MM.1S (cell line): Measurements from ENCODE around the gene XXYLT1.

ENCODE experiments used
- DNase-seq: peaks from one replicate; pipeline ENCODE4 v3.0.0-alpha.2; 2015
- H2AFZ ChIP-seq: fragments of 300-600 bp; sonication (generic); 2 replicates; pipeline ENCODE4 v1.6.0; 2016; ENCODE audit warnings: antibody characterized with exemption, low read length
- H3F3A ChIP-seq: fragments of 300-600 bp; sonication (generic); 2 replicates; pipeline ENCODE4 v1.6.1; 2016; ENCODE audit warnings: mild to moderate bottlenecking, antibody characterized with exemption, low read length, moderate library complexity, mixed read lengths; ENCODE audit not compliant: insufficient read depth
- H3K27ac ChIP-seq: fragments of 300-600 bp; sonication (generic); 2 replicates; pipeline ENCODE4 v1.5.1; 2016; ENCODE audit warnings: mild to moderate bottlenecking, low read length
- H3K27me3 ChIP-seq: fragments of 300-600 bp; sonication (generic); replicated peaks from 2 replicates; pipeline ENCODE4 v1.6.0; 2016; ENCODE audit warnings: low read length; ENCODE audit not compliant: insufficient read depth
- H3K36me3 ChIP-seq: fragments of 300-600 bp; sonication (generic); replicated peaks from 2 replicates; pipeline ENCODE4 v1.6.1; 2016; ENCODE audit warnings: mild to moderate bottlenecking, low read length, mixed read lengths; ENCODE audit not compliant: insufficient read depth
- H3K4me1 ChIP-seq: fragments of 300-600 bp; sonication (generic); 2 replicates; pipeline ENCODE4 v1.6.1; 2016; ENCODE audit warnings: low read length, mixed read lengths
- H3K4me2 ChIP-seq: fragments of 300-600 bp; sonication (generic); 2 replicates; pipeline ENCODE4 v1.6.0; 2016; ENCODE audit warnings: low read depth, low read length
- H3K4me3 ChIP-seq: fragments of 300-600 bp; sonication (generic); 2 replicates; pipeline ENCODE4 v1.5.1; 2016; ENCODE audit warnings: low read length, mixed read lengths
- H3K79me2 ChIP-seq: fragments of 300-600 bp; sonication (generic); 2 replicates; pipeline ENCODE4 v1.6.1; 2016; ENCODE audit warnings: mixed run types, low read length, mixed read lengths
- H3K9ac ChIP-seq: fragments of 300-600 bp; sonication (generic); 2 replicates; pipeline ENCODE4 v1.6.1; 2016; ENCODE audit warnings: low read length, mixed read lengths
- H3K9me2 ChIP-seq: fragments of 300-600 bp; sonication (generic); replicated peaks from 2 replicates; pipeline ENCODE4 v1.6.1; 2016; ENCODE audit warnings: mild to moderate bottlenecking, low read length, mixed read lengths; ENCODE audit not compliant: insufficient read depth
- H3K9me3 ChIP-seq: fragments of 300-600 bp; sonication (generic); replicated peaks from 2 replicates; pipeline ENCODE4 v1.6.1; 2016; ENCODE audit warnings: mild to moderate bottlenecking, low read length, mixed read lengths; ENCODE audit not compliant: insufficient read depth
- H4K20me1 ChIP-seq: fragments of 300-600 bp; sonication (generic); 2 replicates; pipeline ENCODE4 v1.6.1; 2016; ENCODE audit warnings: mild to moderate bottlenecking, low read length, moderate library complexity, mixed read lengths; ENCODE audit not compliant: insufficient read depth
- CTCF ChIP-seq: fragments of 300-600 bp; sonication (generic); IDR thresholded peaks from 2 replicates; pipeline ENCODE4 v1.5.1; 2016; ENCODE audit warnings: antibody characterized with exemption, low read length, mixed read lengths
- EZH2 ChIP-seq: fragments of 300-600 bp; sonication (generic); optimal IDR thresholded peaks from 2 replicates; pipeline ENCODE3; 2017; ENCODE audit warnings: low read depth, mild to moderate bottlenecking, antibody characterized with exemption, low read length, mixed read lengths
- EZH2phosphoT487 ChIP-seq: fragments of 300-600 bp; sonication (generic); IDR thresholded peaks from 2 replicates; pipeline ENCODE4 v1.6.1; 2018; ENCODE audit warnings: antibody characterized with exemption, low read length

The XXYLT1 gene

GRCh38 chr3:195270079-195270816, 711 bp downstream of the XXYLT1 start:
- H3K9me2 ChIP-seq: no peaks in the 10 kb centered on the region
- peak overlapping the region; percentile 99 for H3K4me2 ChIP-seq
- peak overlapping the region; percentile 89 for H2AFZ ChIP-seq
- H3K79me2 ChIP-seq: peaks cover 9% of the 10 kb centered on the region
- no peak; the same call in 1 of the 2 replicates for TF ChIP-seq CTCF
- no peak for TF ChIP-seq EZH2
- TF ChIP-seq EZH2phosphoT487: no peak
- H3K9ac ChIP-seq: peak overlapping the region; percentile 54
- H3K27me3 ChIP-seq: no peaks in the 10 kb centered on the region
- no peaks in the 10 kb centered on the region for H3K36me3 ChIP-seq
- H3K4me1 ChIP-seq: peaks cover 12% of the 10 kb centered on the region
- H3F3A ChIP-seq: peaks cover 10% of the 10 kb centered on the region
- DNase-seq: peak; percentile 47
- peak overlapping the region; percentile 87 for H3K4me3 ChIP-seq
- no peak overlapping the region for H3K27ac ChIP-seq
- H4K20me1 ChIP-seq: no peaks in the 10 kb centered on the region
- H3K9me3 ChIP-seq: no peaks in the 10 kb centered on the region

DNA sequence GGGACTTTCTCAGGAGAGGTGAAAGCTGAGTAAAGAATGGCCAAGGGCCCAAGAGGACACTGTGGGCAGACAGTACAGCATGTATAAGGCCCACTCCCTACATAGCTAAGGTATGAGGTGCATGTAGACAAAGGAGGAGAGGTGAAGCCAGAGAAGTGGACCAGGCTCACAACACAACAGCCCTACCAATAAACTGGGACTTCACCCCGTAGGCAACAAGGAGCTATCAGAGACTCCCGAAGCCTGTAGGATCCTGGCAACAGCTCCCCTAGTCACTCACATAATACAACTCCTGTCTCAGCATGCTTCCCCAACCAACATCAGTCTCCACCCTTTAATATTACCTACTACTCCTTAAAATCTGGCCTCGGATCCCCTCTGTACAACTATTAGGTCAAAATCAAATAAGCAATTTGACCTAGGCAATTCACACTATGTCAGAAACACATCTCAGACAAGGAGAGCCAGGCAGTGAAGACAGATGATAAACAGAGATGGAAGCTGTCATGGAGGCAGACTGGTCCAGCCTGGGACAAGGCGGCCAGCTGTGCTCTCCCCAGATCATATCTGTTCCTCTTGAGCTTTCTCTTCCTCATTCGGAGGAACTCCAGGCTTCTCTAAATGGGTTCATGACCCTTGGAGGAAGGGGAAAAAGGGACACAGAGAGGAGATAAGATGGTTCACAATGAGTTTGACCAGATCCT, 1.4 kb downstream of the XXYLT1 start:
- Histone ChIP-seq H3K36me3 (no peaks in the 10 kb centered on the region), H3K79me2 (peaks cover 9% of the 10 kb centered on the region), H3K9ac (no peak overlapping the region), H2AFZ (no peak overlapping the region; the same call in 1 of the 2 replicates), H3K27me3 (no peaks in the 10 kb centered on the region), H3K27ac (no peak overlapping the region), H3K4me2 (peak overlapping the region; percentile 99), H3K9me2 (no peaks in the 10 kb centered on the region), H3K4me3 (peak overlapping the region; percentile 87), H4K20me1 (no peaks in the 10 kb centered on the region), H3K9me3 (no peaks in the 10 kb centered on the region), H3K4me1 (peaks cover 12% of the 10 kb centered on the region), H3F3A (peaks cover 10% of the 10 kb centered on the region)
- TF ChIP-seq CTCF (no peak), EZH2 (no peak), EZH2phosphoT487 (no peak)
- no peak for DNase-seq

- H3K79me2 ChIP-seq: peaks cover 9% of the 10 kb centered on the region
- no peak overlapping the region for H3K4me3 ChIP-seq
- H3K4me2 ChIP-seq: no peak overlapping the region
- H3K36me3 ChIP-seq: no peaks in the 10 kb centered on the region
- H2AFZ ChIP-seq: no peak overlapping the region
- H3K27ac ChIP-seq: no peak overlapping the region
- H3K9me3 ChIP-seq: no peaks in the 10 kb centered on the region
- peaks cover 12% of the 10 kb centered on the region for H3K4me1 ChIP-seq
- H3K9ac ChIP-seq: no peak overlapping the region
- no peaks in the 10 kb centered on the region for H3K9me2 ChIP-seq
- no peaks in the 10 kb centered on the region for H4K20me1 ChIP-seq
- no peak for DNase-seq
- peaks cover 10% of the 10 kb centered on the region for H3F3A ChIP-seq
- TF ChIP-seq EZH2 (no peak), CTCF (no peak)
- no peaks in the 10 kb centered on the region for H3K27me3 ChIP-seq
Measured at GRCh38 chr3:195268576-195269309, 2.2 kb downstream of the XXYLT1 start.
